Activated naive CD8-positive, alpha-beta T cell treated with anti-CD3 and anti-CD28 coated beads for 36 hours (primary cell): ENCODE results near the gene HJURP. TPM values are rescaled to one million over a fixed set of nuclear protein-coding genes. Genes with fewer than 3 reads are reported as not detected.

Experiments
- total RNA-seq, 2 experiments: library from RNA; stranded (reverse); gene quantifications; one replicate each; pipeline ENCODE4 v1.2.3, GENCODE V29; 2021

The HJURP gene
- total RNA-seq, 2 experiments from 2014 or later: 68.4 to 78.1 TPM

Other genes starting within 250 kb of the HJURP start
- gene UGT1A8, start 236.9 kb downstream of the HJURP start, total RNA-seq: not detected
- not detected for gene UGT1A10, start 218.1 kb downstream of the HJURP start, total RNA-seq
- not detected for gene UGT1A9, start 182.6 kb downstream of the HJURP start, total RNA-seq
- gene UGT1A7, start 172.6 kb downstream of the HJURP start, total RNA-seq: not detected
- gene UGT1A6, start 161.6 kb downstream of the HJURP start, total RNA-seq: not detected
- not detected for gene UGT1A5, start 141.6 kb downstream of the HJURP start, total RNA-seq
- gene UGT1A4, start 135.8 kb downstream of the HJURP start, total RNA-seq: not detected
- not detected for gene UGT1A3, start 125.5 kb downstream of the HJURP start, total RNA-seq
- gene UGT1A1, start 94.3 kb downstream of the HJURP start, total RNA-seq: not detected
- not detected for gene MROH2A, start 76.2 kb downstream of the HJURP start, total RNA-seq
- not detected for gene TRPM8, start 62.8 kb upstream of the HJURP start, total RNA-seq
- not detected for gene SPP2, start 196.2 kb upstream of the HJURP start, total RNA-seq